ENCODE measurements around the gene ZBTB49. TPM values are rescaled to one million over a fixed set of nuclear protein-coding genes. Genes with fewer than 3 reads are reported as not detected.

Gene ZBTB49
- total RNA-seq, 1 experiment from 2014 or later, result 4.2 TPM

DNA sequence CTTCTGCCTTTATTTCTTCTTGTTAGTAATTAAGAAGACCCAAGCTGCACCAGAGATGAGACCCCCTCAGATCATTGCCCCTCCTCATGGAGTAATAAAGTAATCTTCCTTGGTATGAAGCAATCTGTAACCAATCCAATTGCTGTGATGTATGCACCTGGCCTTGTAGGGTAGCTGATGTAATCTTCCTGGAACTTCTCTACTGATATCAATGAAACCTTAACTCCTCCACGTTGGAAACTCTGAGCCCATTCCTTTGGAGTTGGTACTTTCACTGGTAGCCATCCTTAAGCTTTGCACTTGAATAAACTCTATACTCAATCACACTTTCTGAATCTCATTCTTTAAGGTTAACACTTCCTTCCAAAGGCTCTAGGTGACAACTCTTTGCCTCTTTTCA, 65.3 kb downstream of the ZBTB49 start:
- Histone ChIP-seq H3K36me3 (ENCODE audit: control insufficient read depth, insufficient read depth, low read length) (no peaks in the 10 kb centered on the region), H3K4me3 (ENCODE audit: low read depth in 2 of 2, low read length in 2 of 2) (no peak overlapping the region), H3K27me3 (ENCODE audit: control insufficient read depth, insufficient read depth, low read length) (peaks cover 2% of the 10 kb centered on the region; the same call in 1 of the 2 replicates), H3K27ac (ENCODE audit: low read length) (no peak overlapping the region), H3K4me1 (ENCODE audit: control insufficient read depth, insufficient read depth, low read length) (no peaks in the 10 kb centered on the region), H3K9me3 (ENCODE audit: control insufficient read depth, insufficient read depth, low read depth, low read length) (no peaks in the 10 kb centered on the region)
- intact Hi-C loops (cut with micrococcal nuclease; ENCODE audit: unreplicated experiment), result no loop called here
- in situ Hi-C loops (cut with HindIII; ENCODE audit: low pct_unique_long_range_greater_than_20kb, low sequenced_read_pairs), result no loop called here
- no TSS peak for BruUV-seq (replicated peaks)
- ChIA-PET CTCF (no interaction called here), POLR2A (no interaction called here)
- no peak for DNase-seq (ENCODE audit: low read depth, low spot score)
- no peak for ATAC-seq
- TF ChIP-seq TCF7L2 (IDR thresholded peaks at IDR 0.05; ENCODE audit: low read depth, low read length) (no peak), SIN3A (IDR thresholded peaks at IDR 0.05; ENCODE audit: borderline replicate concordance, insufficient read depth, low read depth, low read length) (no peak), POLR2AphosphoS5 (IDR thresholded peaks at IDR 0.05; ENCODE audit: low read depth, low read length) (no peak)

DNA sequence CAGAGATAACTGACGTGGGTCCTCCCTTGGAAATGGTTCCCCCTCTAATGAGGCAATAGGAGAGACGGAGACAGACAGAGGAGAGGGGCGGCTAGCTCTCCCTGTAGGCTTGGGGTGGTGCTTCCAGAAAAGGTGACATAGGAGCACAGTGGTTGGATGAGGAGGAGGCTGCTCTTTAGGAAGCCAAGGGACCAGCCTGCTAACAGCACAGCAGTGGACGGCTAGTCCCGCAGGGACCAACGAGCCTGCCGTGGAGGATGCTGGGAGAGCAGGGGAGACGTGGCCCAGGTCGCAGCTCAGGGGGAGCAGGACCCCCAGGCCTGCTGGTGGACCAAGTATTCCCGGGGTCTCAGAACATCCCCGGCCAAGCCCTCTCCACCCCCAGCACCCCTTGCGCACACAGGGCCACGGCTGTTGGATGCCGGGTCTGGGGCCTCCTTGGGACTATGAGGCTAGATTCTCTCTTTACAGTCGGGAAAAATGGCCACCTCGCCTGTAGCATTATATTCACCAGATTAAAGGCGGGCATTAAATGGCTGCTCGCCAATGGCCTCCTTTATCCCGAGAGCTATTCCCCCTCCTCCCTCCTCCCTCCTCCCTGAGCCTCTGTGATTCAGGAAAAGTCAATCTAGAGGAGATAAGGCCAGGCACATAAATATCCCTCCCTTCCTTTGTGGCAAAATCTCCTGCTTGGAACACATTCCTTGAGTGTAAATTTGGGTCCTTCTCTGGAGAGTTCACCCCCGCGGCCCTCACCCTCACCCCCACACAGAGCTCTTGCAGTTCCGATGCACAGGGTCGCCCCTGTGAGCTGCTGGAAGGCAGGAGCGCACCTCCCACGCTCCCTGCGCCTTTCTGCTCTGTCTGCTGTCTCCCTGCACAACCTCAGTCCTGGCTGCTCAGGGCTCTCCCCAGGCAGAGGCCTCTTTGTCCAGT, 66.3 kb downstream of the ZBTB49 start:
- H3K27ac ChIP-seq (ENCODE audit: low read length), result no peak overlapping the region
- in situ Hi-C loops (cut with HindIII; ENCODE audit: low pct_unique_long_range_greater_than_20kb, low sequenced_read_pairs), result no loop called here
- no peak for TF ChIP-seq CTCF (IDR thresholded peaks at IDR 0.05)
- no peak for TF ChIP-seq SIN3A (IDR thresholded peaks at IDR 0.05; ENCODE audit: borderline replicate concordance, insufficient read depth, low read depth, low read length)
- TF ChIP-seq TCF7L2 (IDR thresholded peaks at IDR 0.05; ENCODE audit: low read depth, low read length), result no peak
- TF ChIP-seq REST (IDR thresholded peaks at IDR 0.05; ENCODE audit: insufficient read depth in 1 of 2, low read depth in 2 of 2, low read length in 1 of 2), result no peak
- TF ChIP-seq POLR2AphosphoS5 (IDR thresholded peaks at IDR 0.05; ENCODE audit: low read depth, low read length), result no peak
- intact Hi-C loops (cut with micrococcal nuclease; ENCODE audit: unreplicated experiment), result no loop called here
- no peaks in the 10 kb centered on the region for H3K36me3 ChIP-seq (ENCODE audit: control insufficient read depth, insufficient read depth, low read length)
- BruUV-seq (replicated peaks), result no TSS peak
- peaks cover 2% of the 10 kb centered on the region; the same call in 1 of the 2 replicates for H3K27me3 ChIP-seq (ENCODE audit: control insufficient read depth, insufficient read depth, low read length)
- CTCF ChIA-PET, result no interaction called here
- no peak for ATAC-seq
- H3K4me1 ChIP-seq (ENCODE audit: control insufficient read depth, insufficient read depth, low read length), result no peaks in the 10 kb centered on the region
- H3K4me3 ChIP-seq (ENCODE audit: low read depth in 2 of 2, low read length in 2 of 2), result no peak overlapping the region
- POLR2A ChIA-PET, result no interaction called here
- DNase-seq (ENCODE audit: low read depth, low spot score), result no peak
- no peaks in the 10 kb centered on the region for H3K9me3 ChIP-seq (ENCODE audit: control insufficient read depth, insufficient read depth, low read depth, low read length)
